ENCODE results near the gene PNRC2.
"Not testable (repeated sequence)": the region's sequence is repeated elsewhere in the genome, so short reads cannot be mapped to it uniquely, and the experiment has no call there.

Gene PNRC2

DNA sequence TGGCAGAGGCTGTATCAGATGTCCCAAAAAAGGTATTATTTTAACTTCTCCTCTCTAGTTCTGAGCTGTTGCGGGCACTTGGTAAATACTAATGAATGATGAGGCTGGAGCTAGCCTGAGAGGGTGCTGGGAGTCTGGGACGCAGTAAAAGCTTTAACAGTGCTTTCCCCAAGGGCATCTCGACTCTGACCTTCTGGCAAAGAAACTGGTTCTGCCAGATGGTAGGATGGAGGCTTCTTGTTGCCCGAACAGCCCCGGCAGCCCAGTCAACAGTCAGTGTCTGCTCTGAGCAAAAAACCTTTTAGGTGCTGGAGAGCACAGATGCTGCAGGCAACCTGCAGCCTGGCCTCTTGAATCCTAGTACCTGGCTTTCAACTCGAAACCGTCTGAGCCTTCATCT is 2.5 kb upstream of the PNRC2 start:
- no peak for FAIRE-seq

- not testable (repeated sequence) for FAIRE-seq
Measured at GRCh38 chr1:23958040-23958809, 1.4 kb upstream of the PNRC2 start.

DNA sequence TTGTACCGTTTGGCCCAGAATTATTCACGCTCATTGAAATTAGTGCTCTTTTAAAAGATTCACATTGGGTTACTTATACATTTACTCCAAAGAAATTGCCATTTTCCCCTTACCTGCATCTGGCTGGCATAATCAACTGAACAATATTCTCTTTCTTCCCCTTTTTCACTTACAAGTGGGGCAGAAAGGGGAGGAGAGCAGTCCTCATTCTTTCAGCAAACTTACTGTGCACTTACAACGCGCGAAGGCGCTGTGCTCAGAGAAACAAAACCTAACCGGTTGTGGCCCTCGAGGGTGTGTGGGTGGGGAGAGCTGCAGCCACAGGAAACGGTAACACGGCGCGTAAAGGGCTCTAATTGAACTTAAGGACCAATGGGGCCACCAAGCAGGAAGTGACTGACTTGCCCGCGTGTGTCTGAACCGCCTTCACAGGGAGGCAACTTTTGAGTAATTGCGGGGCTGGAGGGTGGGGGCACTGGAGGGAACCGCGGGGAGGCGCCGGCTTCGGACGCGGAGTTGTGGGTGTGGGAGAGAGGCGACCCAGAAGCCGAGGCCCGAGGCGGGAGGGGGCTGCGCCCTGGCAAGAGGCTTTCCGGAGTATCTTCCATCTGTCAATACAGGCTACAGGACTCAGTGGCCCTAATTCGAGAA is 693 bp upstream of the PNRC2 start:
- FAIRE-seq, result peak; percentile 75

DNA sequence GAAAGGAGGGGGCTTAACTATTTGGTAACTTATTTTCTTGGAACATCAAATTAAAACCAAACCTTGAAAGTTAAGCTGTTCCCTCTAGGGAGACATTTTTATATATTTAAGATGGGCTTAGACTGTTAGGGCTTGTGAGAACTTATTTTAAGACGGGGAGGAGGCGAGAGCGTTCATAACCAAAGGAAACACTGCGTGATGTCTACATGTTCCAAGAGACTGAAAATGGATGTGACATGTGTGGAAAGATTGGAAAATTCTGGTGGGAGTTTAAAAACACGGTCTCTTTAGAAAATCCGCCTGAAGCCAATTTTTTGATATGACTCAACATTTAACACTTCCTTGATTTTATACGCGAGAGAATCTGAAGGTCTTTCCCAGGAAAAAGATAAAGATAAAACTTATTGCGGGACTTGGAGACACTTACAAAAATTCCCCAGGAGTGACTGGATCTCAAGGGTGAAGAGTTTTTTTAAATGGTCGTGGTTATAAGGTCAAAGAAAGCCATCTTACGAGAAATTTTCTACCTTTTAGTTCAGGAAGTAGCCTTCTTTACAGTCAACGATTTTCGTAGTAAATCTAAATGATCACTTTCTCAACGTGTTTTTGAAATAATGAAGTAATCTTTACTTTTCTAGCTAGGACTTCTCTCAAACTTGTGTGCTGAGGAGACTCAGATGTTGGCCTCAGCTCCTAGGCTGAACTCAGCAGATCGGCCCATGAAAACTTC is 828 bp downstream of the PNRC2 start:
- no peak for FAIRE-seq

GRCh38 chr1:23963617-23964234 is 4.1 kb downstream of the PNRC2 start:
- FAIRE-seq, result no peak

- FAIRE-seq, result no peak
Measured at GRCh38 chr1:23964235-23964668, 4.6 kb downstream of the PNRC2 start.

GRCh38 chr1:23964790-23965740 is 5.4 kb downstream of the PNRC2 start:
- no peak for FAIRE-seq

- FAIRE-seq, result no peak
Measured at GRCh38 chr1:23966973-23967493, 7.4 kb downstream of the PNRC2 start.

DNA sequence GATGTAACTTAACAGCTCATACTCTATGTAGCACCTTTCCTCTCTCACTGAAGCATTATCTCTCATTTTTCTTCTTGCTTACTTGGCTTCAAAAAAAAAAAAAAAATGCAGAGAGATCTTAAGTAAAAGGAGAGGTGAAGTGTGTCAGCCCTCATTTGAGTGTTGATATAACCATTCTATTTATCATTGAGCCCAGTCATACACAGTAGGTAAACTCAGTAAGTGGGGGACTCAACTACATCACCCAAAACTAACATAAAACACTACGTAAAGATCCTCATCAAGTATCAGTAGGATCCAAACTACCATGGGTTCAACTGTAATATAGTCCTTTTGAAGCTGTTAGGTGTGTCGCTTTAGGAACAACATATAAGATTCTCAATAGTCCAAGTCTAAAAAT is 8.2 kb downstream of the PNRC2 start:
- no peak for FAIRE-seq

GRCh38 chr1:23977187-23977853 is 17.7 kb downstream of the PNRC2 start:
- no peak for FAIRE-seq

GRCh38 chr1:23977854-23978191 is 18.2 kb downstream of the PNRC2 start:
- FAIRE-seq, result no peak

DNA sequence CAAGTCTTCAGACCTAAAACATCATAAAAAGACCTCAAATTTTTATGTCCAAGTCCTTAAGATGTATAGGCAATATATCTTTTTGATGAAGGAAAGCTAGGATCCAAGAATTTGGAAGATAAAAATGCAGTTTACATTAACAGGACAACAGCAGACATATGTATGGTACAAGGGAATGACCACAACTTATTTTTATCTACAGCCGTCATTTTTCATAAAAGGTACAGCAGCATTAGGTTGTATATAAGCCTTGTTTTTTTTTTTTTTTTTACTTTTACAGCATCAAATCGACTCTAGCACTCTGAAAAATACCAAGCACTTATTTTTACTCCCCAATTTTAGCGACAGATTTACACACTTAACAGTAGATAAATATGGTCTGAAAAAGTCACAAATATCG is 19.2 kb downstream of the PNRC2 start:
- FAIRE-seq, result no peak

GRCh38 chr1:23979387-23979880 is 19.8 kb downstream of the PNRC2 start:
- FAIRE-seq, result no peak

- FAIRE-seq, result peak; percentile 9
Measured at GRCh38 chr1:23979881-23980727, 20.5 kb downstream of the PNRC2 start, which contains the start of gene SRSF10. TSS of gene SRSF10 (minus strand) at chr1:23980327. CDS start at chr1:23980255, 72 bp downstream.

- FAIRE-seq, result no peak
Measured at GRCh38 chr1:23980728-23981070, 21.1 kb downstream of the PNRC2 start.

- no peak for FAIRE-seq
Measured at GRCh38 chr1:23984417-23985186, 25.0 kb downstream of the PNRC2 start.

DNA sequence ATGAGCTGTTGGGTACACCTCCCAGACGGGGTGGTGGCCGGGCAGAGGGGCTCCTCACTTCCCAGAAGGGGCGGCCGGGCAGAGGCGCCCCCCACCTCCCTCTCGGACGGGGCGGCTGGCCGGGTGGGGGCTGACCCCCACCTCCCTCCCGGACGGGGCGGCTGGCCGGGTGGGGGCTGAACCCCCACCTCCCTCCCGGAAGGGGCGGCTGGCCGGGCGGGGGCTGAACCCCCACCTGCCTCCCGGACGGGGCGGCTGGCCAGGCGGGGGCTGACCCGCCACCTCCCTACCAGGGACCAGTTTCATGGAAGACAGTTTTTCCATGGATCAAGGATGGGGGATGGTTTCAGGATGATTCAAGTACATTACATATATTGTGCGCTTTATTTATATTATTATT is 27.4 kb downstream of the PNRC2 start:
- not testable (repeated sequence) for FAIRE-seq

DNA sequence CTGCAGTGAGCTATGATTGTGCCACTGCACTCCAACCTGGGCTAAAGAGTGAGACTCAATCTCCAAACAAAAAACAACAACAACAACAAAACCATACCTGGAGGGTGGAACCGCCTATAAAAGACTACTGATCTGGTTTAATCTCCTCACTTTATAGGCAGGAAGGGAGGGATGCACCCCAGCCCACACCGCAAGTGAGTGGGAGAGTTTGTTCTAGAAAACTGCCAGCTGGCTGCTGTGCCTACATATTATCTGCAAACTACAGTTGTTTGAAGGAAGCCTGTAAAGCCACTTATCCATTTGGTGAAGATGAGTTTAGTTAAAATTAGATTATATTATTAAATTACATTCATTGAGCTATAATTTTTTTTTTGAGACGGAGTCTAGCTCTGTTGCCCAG is 29.6 kb downstream of the PNRC2 start:
- FAIRE-seq, result no peak

DNA sequence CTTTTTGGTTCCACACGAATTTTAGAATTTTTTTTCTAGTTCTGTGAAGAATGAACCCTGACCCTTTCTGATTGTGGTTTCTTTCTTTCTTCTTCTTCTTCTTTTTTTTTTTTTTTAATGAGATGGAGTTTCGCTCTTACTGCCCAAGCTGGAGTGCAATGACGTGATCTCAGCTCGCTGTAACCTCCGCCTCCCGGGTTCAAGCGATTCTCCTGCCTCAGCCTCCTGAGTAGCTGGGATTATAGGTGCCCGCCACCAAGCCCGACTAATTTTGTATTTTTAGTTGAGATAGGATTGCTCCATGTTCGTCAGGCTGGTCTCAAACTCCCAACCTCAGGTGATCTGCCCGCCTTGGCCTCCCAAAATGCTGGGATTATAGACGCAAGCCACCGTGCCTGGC is 32.4 kb downstream of the PNRC2 start:
- FAIRE-seq, result not testable (repeated sequence)

Data from TTC549 (cell line).